GM20431 (cell line): ENCODE results near the gene TAF13.
"Not testable (repeated sequence)": the region's sequence is repeated elsewhere in the genome, so short reads cannot be mapped to it uniquely, and the experiment has no call there.

ENCODE experiments used
- in situ Hi-C: fragments of 300-500 bp; cut with MseI, MboI; formaldehyde crosslinking; loops from one replicate; pipeline ENCODE4 v1.15.0; 2020; ENCODE audit warnings: low sequenced_read_pairs; ENCODE audit not compliant: unreplicated experiment

The TAF13 gene

DNA sequence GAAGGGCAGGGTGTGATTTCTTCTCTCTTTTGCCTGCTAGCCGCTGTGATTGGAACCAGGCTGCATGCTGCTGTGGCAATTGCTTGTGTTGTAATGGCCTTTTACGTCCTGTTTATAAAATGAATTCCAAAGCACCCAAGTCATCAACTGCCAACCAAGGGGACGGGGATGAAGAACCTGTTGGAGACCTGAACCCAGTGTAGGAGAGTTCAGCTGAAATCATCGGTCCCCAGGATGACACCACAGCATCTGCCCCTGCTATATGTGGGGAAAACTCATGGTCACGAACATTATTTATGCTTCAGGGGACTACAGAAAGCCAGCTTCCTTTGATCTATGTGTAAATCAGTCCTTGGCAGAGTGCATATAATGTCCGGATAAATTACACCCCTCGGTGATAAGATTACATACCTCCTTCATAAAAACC, 18.6 kb upstream of the TAF13 start:
- in situ Hi-C loops: no loop called here

DNA sequence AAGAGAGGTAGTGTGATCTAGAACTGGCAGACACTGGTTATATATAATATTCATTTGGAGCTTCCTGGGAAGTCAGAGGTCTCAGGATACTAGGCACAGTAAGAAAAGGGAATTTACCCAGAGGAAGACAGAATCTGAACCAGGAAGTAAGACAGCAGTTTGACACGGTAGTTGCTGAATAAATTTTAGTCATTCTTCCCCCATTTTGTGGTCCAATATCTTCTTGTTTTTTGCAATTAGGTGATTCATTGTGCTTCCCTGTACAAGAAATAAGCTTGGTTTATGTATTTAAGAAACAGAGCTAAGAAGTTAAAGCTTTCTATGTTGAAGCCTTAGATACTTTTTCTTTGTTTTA, 16.0 kb upstream of the TAF13 start:
- in situ Hi-C loops: no loop called here

DNA sequence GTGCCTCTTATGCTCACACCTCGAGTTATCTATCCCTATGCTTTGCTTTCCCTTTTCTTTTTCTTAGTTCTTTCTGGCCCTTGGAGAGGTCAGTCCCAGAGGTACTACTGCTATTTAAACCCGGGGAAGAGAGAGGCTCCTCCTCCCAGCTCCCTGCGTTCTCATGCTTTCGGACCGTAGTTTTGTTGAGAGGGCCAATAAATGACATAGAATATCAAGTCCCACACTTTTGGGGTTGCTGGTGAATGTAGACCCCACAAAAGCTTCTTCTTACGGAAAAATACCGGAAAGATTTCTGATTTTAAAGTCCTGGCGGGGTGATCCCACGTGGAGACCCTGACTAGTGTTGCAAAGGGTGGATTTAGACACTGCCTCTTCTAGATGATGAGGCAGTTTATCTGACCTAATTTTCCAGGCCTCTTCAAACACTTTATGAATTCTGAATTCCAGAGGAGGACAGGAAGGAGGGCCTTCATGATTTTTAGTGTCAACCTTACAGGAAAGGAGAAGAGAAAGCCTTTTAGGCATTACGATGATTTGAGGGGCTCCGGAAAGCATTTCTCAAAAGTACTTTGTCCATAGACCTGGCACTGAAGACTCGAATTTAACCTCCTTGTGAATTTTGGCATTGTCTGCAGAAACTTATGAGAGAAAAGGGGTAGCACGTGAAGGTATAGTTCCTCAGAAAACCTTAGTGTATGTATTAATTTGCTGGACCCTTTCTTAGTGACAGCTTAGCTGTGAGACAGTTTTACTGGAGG, 15.5 kb upstream of the TAF13 start:
- in situ Hi-C loops: no loop called here

DNA sequence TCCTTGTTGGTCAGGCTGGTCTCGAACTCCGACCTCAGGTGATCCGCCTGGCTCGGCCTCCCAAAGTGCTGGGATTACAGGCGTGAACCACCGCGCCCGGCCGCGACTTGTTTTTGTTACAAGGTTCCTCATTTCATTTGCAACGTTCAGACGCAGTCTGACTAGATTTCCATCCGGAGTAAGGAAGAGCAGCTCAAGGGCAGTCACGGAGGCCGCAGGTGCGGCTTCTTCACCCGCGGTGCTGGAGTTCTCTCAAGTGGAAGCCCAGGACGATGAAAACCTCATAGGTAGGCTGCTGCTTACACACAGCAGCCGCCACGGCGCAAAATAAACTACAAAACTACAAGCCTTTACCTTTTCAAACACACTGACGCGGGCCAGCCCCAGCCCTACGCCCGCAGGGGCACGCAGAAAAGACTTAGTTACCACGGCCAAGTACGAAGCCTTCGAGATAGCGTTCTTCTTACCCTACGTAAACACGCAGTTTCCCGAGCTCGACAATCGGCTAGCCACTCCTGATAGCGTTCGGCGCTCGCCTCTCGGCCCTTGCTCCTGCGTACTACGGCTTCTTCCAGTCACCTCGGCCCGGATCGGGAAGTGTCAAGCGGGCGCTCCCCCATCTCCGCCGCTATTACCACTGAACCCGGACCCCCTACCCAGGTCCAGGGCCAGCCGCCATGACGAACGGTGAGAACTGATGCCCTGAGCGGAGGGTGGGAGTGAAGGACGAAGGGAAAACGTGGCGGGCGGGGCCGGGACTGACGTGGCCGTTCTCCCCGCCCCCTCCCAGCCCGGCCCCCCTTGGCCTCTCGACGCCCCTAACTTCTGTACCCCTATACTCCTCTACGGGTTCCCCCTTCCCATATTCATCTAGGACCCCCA, 14.6 kb upstream of the TAF13 start, which contains the start of gene TMEM167B:
Gene TMEM167B, plus strand, starts transcription at position 569 of the 882 bp plus-strand sequence. Its CDS starts 109 bp downstream, at position 678.
- in situ Hi-C loops: no loop called here

DNA sequence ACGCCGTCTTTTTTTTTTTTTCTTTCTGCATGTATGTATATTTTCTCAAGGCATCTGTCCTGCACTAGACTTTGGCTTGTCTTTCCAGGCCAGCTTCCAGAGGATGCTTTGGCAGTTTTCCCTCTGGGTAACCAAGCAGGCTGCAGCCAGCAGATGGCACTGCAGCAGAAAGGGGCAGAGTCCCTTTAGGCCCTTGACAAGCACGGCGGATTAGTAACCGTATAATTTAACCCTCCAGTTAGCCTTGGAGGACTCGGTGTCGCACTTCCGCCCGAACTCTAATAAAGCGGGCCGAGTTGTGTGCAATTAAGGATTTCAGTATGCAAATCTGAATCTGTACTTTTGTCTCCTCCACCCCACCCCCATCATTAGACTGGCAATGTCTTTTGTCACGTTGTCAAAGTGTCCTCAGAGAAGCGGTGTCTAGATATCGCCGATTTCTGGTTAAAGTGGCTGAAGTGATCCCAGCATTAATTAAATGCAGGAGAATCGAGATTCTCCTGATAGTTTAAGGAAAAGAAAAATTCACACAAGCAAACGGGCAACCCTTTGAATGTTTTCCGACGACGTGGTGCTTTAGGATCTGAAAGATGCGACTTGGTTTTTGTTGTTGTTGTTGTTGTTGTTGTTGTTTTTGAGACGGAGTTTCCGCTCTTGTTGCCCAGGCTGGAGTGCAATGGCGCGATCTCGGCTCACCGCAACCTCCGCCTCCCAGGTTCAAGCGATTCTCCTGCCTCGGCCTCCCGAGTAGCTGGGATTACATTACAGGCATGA, 13.6 kb upstream of the TAF13 start:
- in situ Hi-C loops: no loop called here

DNA sequence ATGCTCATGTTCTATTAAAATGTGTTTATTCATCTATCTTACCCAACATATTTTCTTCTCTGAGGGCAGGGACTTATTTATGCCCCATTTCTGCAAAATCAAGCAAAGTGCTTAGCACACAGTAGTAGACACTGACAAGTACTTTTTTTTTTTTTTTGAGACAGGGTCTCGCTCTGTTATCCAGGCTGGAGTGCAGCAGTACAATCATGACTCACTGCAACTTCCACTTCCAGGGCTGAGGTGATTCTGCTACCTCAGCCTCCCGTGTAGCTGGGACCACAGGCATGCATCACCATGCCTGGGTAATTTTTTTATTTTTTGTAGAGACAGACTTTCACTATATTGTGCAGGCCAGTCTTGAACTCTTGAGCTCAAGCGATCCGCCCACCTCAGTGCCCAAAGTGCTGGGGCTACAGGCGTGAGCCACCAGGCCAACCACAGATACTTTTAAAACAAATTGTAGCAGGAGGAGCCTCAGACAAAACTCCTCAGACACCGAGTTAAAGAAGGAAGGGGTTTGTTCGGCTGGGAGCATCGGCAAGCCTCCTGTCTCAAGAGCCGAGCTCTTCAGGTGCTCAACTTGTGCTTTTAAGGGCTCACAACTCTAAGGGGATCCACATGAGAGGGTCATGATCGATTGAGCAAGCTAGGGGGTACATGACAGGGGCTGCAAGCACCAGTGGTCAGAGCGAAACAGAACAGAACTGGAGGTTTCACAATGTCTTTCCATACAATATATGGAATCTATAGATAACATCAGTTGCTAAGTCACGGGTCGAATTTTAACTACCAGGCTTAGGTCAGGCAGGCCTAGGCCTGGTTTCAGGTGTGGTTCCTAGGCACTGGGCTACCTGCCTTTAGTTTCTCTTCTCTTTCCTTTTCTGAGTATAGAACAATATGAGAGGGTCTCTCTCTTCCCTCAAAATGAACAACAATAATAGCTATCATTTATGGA, 9.0 kb upstream of the TAF13 start:
- in situ Hi-C loops: no loop called here

DNA sequence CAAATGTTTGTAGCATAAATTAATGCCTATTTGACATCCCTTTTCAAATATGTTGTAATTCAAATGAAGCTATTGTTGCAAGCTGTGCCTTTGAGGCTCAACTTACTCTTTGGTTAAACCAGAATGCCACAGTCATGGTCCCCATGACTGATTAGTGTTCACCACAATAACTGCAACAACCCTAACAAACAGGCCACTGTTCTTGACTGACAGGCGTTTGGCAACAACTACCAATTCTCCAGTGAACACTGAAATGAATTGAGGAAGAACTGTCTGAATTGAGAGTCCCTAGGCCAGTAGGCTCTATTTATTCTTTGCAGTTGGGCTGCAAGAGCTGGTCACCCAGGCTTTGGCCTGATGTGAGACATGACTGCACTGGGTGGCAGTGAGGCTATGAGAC, 8.1 kb upstream of the TAF13 start:
- in situ Hi-C loops: no loop called here

DNA sequence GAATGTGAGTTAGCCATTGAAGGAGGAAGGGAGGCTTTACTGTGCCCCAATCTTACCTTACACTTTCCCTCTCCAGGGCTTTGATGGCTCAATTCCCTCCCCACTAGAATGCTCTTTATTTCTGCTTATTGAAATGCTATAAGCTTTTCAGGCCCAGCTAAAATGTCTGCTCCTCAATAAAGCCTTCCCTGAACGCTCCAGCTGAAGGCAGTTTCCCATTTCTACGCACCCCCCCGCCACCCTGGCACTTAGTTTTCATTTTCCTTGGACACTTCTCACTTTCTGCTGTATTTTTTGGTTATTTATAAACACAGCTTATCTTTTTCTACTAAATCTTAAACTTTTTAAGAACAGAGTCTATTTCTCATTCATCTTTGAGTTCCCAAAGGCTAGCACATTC, 7.7 kb upstream of the TAF13 start:
- in situ Hi-C loops: no loop called here

DNA sequence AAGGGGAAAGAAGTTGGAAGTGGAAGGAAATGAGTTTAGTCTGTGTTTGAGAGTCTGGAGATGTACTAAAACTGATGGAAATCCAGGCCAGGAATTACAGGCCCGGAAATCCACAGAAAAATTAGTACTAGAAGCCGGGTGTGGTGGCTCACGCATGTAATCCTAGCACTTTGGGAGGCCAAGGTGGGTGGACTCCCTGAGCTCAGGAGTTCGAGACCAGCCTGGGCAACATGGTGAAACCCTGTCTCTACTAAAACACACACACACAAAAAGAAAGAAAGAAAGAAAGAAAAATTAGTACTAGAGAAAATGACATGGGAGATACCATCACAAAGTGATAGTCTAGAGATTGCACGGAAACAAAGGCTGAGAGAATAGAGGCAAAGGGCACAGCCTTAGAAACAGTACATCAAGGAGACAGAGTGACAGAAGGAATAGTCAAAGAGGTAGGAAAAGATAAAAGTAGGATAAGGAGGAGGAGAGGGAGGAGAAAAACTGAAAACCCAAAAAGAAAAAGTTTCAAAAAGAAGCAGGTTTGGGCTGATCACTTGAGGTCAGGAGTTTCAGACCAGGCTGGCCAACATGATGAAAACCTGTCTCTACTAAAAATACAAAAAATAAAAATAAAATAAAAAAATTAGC, 4.8 kb upstream of the TAF13 start:
- in situ Hi-C loops: no loop called here

DNA sequence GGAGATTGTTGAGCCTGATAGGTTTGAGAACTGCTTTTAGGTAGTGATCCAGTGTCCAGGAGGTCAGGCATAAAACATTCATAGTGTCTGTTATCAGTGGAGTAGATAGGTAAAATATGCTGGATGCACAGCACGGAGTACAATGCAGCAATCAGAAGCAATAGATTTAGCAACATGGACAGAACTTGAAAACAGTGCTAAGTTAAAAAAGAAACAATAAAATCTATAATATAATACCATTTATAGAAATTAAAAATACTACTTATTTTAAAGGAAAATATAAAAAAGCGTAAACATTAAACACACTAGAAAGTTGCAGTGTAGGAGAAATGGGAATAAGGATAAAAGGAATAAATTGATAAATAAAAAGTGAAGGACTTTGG, 3.4 kb upstream of the TAF13 start:
- in situ Hi-C loops: no loop called here

DNA sequence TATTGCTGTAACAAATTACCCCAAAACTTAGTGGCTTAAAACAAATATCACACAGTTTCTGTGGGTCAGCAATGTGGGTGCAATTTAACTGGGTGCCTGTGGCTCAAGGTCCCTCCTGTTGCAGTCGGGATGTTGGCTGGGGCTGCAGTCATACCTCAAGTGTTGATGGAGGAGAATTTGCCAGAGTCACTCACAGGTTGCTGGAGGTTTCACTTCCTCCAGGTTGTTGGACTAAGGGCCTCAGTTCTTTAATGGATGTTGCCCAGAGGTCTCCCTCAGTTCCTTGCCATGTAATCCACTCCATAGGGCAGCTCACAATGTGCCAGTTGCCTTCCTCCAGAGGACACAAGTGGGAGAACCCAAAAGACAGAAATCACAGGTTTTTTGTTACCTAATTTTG, 2.5 kb upstream of the TAF13 start:
- in situ Hi-C loops: no loop called here

DNA sequence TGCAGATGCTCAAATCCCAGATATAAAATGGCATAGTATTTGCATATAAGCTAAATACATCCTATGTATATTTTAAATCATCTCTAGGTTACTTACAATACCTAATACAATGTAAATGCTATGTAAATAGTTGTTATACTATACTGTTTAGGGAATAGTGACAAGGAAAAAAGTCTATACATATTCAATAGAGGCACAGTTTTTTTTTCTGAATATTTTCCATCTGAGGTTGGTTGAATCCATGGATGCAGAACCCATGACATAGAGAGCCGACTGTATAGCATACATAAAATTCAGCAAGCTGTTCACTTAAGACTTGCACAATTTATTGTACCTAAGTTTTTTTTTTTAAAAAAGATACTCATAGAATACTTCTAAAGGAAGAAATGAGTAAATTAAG, 6.5 kb downstream of the TAF13 start:
- in situ Hi-C loops: no loop called here

DNA sequence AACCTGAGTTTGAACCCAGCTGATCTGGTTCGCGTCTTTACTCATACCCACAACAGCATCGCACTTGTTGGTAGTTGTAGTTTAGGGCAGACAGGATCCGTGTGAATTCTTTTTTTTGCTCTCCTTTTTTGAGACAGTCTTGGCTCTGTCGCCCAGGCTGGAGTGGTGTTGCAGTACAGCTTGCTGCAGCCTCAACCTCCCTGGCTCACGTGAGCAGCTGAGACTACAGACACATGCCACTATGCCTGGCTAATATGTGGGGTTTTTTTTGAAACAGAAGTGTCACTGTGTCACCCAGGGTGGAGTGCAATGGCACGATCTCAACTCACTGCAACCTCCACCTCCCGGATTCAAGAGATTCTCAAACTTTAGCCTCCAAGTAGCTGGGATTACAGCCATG, 7.9 kb downstream of the TAF13 start:
- in situ Hi-C loops: no loop called here

DNA sequence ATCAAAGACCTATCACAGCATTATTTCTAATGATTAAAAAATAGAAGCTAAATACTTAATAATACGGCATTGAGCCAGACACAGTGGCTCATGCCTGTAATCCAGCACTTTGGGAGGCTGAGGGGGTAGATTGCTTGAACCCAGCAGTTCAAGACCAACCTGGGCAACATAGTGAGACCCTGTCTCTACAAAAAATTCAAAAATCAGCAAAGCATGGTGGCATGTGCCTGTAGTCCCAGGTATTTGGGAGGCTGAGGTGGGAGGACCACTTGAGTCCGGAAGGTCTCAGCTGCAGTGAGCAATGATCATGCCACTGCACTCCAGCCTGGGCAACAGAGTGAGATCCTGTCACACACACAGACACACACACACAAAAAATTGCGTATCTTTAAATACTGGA, 10.7 kb downstream of the TAF13 start:
- in situ Hi-C loops: no loop called here

DNA sequence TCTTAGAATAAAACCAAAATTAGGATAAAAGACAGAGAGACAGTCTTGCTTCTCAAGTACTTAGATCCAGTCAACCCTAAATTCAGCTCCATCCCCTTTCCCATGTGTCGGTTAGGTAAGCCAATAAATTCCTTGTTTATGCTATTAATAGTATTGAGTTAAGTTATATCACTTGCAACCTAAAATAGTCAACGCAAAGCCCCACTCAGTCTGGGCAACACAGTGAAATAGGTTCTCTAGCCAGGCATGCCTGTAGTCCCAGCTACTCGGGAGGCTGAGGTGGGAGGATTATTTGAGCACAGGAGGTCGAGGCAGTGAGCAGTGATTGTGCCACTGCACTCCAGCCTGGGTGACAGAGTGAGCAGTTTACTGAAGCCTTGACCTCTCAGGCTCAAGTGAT, 14.6 kb downstream of the TAF13 start:
- in situ Hi-C loops: no loop called here

DNA sequence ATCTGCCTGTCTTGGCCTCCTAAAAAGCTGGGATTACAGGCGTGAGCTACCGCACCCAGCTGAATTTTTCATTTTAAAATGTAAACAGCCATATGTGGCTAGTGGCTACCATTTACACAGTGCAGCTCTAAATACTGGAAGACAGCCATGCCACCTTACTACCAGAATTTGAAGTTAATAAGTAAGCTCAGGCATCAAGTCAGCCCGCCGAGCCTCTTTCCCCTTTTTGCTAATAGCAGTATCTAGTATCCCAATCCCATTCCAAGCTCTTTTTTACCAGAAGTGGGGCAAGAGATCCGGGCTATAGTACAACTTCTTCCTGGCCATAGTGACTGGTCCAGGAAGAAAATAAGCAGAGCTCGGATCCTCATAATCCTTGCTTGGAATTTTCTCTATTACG, 15.1 kb downstream of the TAF13 start:
- in situ Hi-C loops: no loop called here

DNA sequence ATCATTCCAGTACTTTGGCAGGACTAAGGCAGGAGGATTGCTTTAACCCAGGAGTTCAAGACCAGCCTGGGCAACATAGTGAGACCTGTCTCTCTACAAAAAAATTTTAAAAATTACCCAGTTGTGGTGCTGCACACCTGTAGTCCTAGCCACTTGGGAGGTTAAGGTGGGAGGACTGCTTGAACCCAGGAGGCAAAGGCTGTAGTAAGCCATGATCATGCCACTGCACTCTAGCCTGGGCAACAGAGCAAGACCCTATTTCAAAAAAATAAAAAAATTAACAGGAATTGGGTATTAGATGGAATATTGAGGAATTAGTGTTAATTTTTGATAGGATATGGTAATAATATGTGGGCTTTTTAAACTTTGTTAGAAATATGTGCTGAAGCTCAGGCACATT, 16.8 kb downstream of the TAF13 start:
- in situ Hi-C loops: no loop called here

DNA sequence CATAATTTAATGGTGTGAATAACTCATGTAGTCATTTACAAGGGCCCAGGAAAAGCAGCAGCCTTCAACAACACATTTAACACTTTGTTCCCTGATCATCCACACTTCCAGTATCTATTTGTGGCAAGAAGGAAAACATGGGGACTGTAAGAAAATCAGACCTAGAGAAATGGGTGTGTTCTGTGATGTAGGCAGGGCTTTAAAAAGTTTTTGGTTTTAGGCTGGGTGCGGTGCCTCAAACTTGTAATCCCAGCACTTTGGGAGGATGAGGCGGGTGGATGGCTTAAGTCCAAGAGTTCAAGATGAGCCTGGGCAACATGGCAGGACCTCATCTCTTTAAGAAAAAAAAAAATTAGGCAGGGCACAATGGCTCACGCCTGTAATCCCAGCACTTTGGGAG, 19.7 kb downstream of the TAF13 start:
- in situ Hi-C loops: no loop called here

DNA sequence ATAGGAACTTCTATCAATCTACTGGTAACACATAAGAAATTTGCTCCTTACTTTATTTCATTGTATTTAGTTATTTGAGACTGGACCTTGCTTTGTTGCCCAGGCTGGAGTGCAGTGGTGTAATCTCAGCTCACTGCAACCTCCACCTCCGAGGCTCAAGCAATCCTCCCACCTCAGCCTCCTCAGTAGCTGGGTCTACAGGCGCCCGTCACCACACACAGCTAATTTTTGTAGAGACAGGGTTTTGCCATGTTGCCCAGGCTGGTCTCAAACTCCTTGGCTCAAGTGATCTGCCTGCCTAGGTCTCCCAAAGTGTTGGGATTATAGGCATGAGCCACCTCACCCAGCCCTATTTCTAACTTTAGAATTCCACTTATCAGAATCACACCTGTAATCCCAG, 23.7 kb downstream of the TAF13 start:
- in situ Hi-C loops: not testable (repeated sequence)
